Keratinocyte (primary cell): ENCODE results near the gene ARHGAP22. TPM values are rescaled to one million over a fixed set of nuclear protein-coding genes. Genes with fewer than 3 reads are reported as not detected.

Experiments used
- DNase-seq: peaks from one replicate; pipeline ENCODE4 v3.0.0-alpha.2; 2011; ENCODE audit warnings: low read depth, missing footprints, low spot score
- FAIRE-seq: peaks from 2 replicates; lab custom pipeline; 2011; peaks lifted over from hg19 to GRCh38; lab: Jason Lieb, UNC
- H2AFZ ChIP-seq: 2 replicates; pipeline ENCODE4 v1.6.0; 2012; ENCODE audit warnings: low read length, control low read depth, inconsistent platforms; ENCODE audit not compliant: control insufficient read depth
- H3K27ac ChIP-seq: 2 replicates; pipeline ENCODE4 v1.5.1; 2011; ENCODE audit warnings: low read length; ENCODE audit not compliant: control insufficient read depth, insufficient read depth
- H3K27me3 ChIP-seq: 3 replicates; pipeline ENCODE4 v1.6.0; 2011; ENCODE audit warnings: low read length; ENCODE audit not compliant: control insufficient read depth, insufficient read depth; ENCODE audit errors: extremely low read depth
- H3K36me3 ChIP-seq, 2 experiments: 2 replicates in 1 of 2; 3 replicates in 1 of 2; pipeline ENCODE4 v1.5.1; 2011; ENCODE audit warnings: low read length in 2 of 2, mild to moderate bottlenecking in 1 of 2; ENCODE audit not compliant: control insufficient read depth in 2 of 2, insufficient read depth in 2 of 2; ENCODE audit errors: extremely low read depth in 1 of 2
- H3K4me1 ChIP-seq: 3 replicates; pipeline ENCODE4 v1.5.1; 2011; ENCODE audit warnings: low read length; ENCODE audit not compliant: control insufficient read depth, insufficient read depth; ENCODE audit errors: extremely low read depth
- H3K4me2 ChIP-seq: 3 replicates; pipeline ENCODE4 v1.6.0; 2011; ENCODE audit warnings: low read depth, low read length; ENCODE audit not compliant: control insufficient read depth, insufficient read depth; ENCODE audit errors: extremely low read depth
- H3K4me3 ChIP-seq, 3 experiments: fragments of 200-600 bp in 1 of 3; sonication (generic) in 1 of 3; 2 replicates in 2 of 3; 3 replicates in 1 of 3; pipeline ENCODE4 v1.5.1; 2011 to 2016; ENCODE audit warnings: low read length in 3 of 3, mild to moderate bottlenecking in 3 of 3, control low read depth in 2 of 3, inconsistent platforms in 1 of 3, low read depth in 1 of 3, mixed read lengths in 1 of 3, mixed run types in 1 of 3, moderate library complexity in 1 of 3; ENCODE audit not compliant: control insufficient read depth in 2 of 3, insufficient read depth in 2 of 3; ENCODE audit errors: extremely low read depth in 1 of 3
- H3K79me2 ChIP-seq: 2 replicates; pipeline ENCODE4 v1.6.0; 2012; ENCODE audit warnings: low read length; ENCODE audit not compliant: control insufficient read depth, insufficient read depth
- H3K9ac ChIP-seq: 3 replicates; pipeline ENCODE4 v1.6.0; 2011; ENCODE audit warnings: low read length; ENCODE audit not compliant: control insufficient read depth, insufficient read depth; ENCODE audit errors: extremely low read depth
- H3K9me1 ChIP-seq: 3 replicates; pipeline ENCODE4 v1.6.0; 2011; ENCODE audit warnings: low read length; ENCODE audit not compliant: control insufficient read depth, insufficient read depth; ENCODE audit errors: extremely low read depth
- H3K9me3 ChIP-seq: 2 replicates; pipeline ENCODE4 v1.5.1; 2012; ENCODE audit warnings: low read depth, low read length; ENCODE audit not compliant: control insufficient read depth
- H4K20me1 ChIP-seq: 3 replicates; pipeline ENCODE4 v1.6.0; 2011; ENCODE audit warnings: low read length; ENCODE audit not compliant: control insufficient read depth, insufficient read depth; ENCODE audit errors: extremely low read depth
- CTCF ChIP-seq, 3 experiments: IDR thresholded peaks in 1 of 3; conservative IDR thresholded peaks in 1 of 3; optimal IDR thresholded peaks in 1 of 3; 2 replicates in 2 of 3; 3 replicates in 1 of 3; pipeline versions ENCODE3 to v1.5.1; 2011; ENCODE audit warnings: low read length in 3 of 3, mild to moderate bottlenecking in 3 of 3, moderate library complexity in 2 of 3, control low read depth in 1 of 3, inconsistent platforms in 1 of 3; ENCODE audit not compliant: insufficient read depth in 2 of 3; ENCODE audit errors: extremely low read depth in 1 of 3
- EZH2 ChIP-seq: IDR thresholded peaks from one replicate; pipeline ENCODE4 v1.6.1; 2012; ENCODE audit warnings: inconsistent platforms, mild to moderate bottlenecking, low read length, moderate library complexity
- dilution Hi-C: fragments of 300-500 bp; cut with MboI; formaldehyde crosslinking; loops from one replicate; pipeline ENCODE4 v1.7.0; 2020; ENCODE audit warnings: low sequenced_read_pairs; ENCODE audit not compliant: extremely low pct_ligation_motif_present
- polyA plus RNA-seq, 5 experiments: library from polyadenylated mRNA; depleted of rRNA in 3 of 5; stranded (reverse) in 3 of 5; stranded (forward) in 1 of 5; unstranded in 1 of 5; fragments of >200 nt; gene quantifications; 1 replicate in 1 of 5; 2 replicates in 3 of 5; 3 replicates in 1 of 5; pipeline versions ENCODE4 v1.2.1 to v1.2.3, GENCODE V29; 2011 to 2012; ENCODE audit warnings: missing spikeins in 2 of 5, low read depth in 1 of 5, low replicate concordance in 1 of 5

The ARHGAP22 gene
- polyA plus RNA-seq, 1 donor (not counting 4 experiments of a cell fraction or from before 2014, with no cell fraction given) = 4.9 TPM

GRCh38 chr10:48437546-48437945 lies 167.3 kb downstream of the ARHGAP22 start:
- Histone ChIP-seq H3K4me3 (no peak overlapping the region), H4K20me1 (no peaks in the 10 kb centered on the region), H3K4me2 (no peak overlapping the region), H3K4me1 (peaks cover 7% of the 10 kb centered on the region), H3K9ac (no peak overlapping the region), H2AFZ (no peak overlapping the region), H3K9me1 (no peaks in the 10 kb centered on the region), H3K79me2 (no peaks in the 10 kb centered on the region), H3K27me3 (no peaks in the 10 kb centered on the region), H3K9me3 (no peaks in the 10 kb centered on the region), H3K27ac (no peak overlapping the region), H3K36me3 (no peaks in the 10 kb centered on the region)
- dilution Hi-C loops = no loop called here
- DNase-seq (no peak), FAIRE-seq (no peak)
- TF ChIP-seq CTCF (optimal IDR thresholded peaks at IDR 0.05 in 1 of 3, IDR thresholded peaks at IDR 0.05 in 1 of 3, conservative IDR thresholded peaks at IDR 0.05 in 1 of 3; ENCODE audit: extremely low read depth in 1 of 3, insufficient read depth in 2 of 3, low read length in 3 of 3) (no peak), EZH2 (no peak)

GRCh38 chr10:48431871-48432270 lies 173.0 kb downstream of the ARHGAP22 start:
- FAIRE-seq = no peak
- H3K36me3 ChIP-seq = no peaks in the 10 kb centered on the region

More at GRCh38 chr10:48431871-48432270, 173.0 kb downstream of the ARHGAP22 start:
- Histone ChIP-seq H4K20me1 (no peaks in the 10 kb centered on the region), H3K4me3 (no peak overlapping the region), H2AFZ (no peak overlapping the region), H3K9ac (no peak overlapping the region), H3K27ac (no peak overlapping the region), H3K4me1 (no peaks in the 10 kb centered on the region), H3K4me2 (no peak overlapping the region), H3K9me1 (no peaks in the 10 kb centered on the region), H3K79me2 (no peaks in the 10 kb centered on the region), H3K27me3 (no peaks in the 10 kb centered on the region), H3K9me3 (no peaks in the 10 kb centered on the region)
- no peak for DNase-seq
- TF ChIP-seq CTCF (optimal IDR thresholded peaks at IDR 0.05 in 1 of 3, IDR thresholded peaks at IDR 0.05 in 1 of 3, conservative IDR thresholded peaks at IDR 0.05 in 1 of 3; ENCODE audit: extremely low read depth in 1 of 3, insufficient read depth in 2 of 3, low read length in 3 of 3) (no peak), EZH2 (no peak)
- dilution Hi-C loops = no loop called here
